Measurements from ENCODE around the gene MYBPC1.

MYBPC1 gene

GRCh38 chr12:101609198-101609597 lies 14.4 kb downstream of the MYBPC1 start:
- WGBS, 2 donors (ENCODE audit: extremely low coverage in 2 of 2, insufficient read length in 2 of 2, insufficient replicate concordance in 1 of 2) = no CpG with 5 or more reads among the region's 4 CpGs
- H3K27ac ChIP-seq (replicated peaks; ENCODE audit: low read length) = no peak overlapping the region
- no peak overlapping the region for H3K4me2 ChIP-seq (ENCODE audit: insufficient read depth, low read length, poor library complexity, severe bottlenecking)
- no peak overlapping the region for H3K18ac ChIP-seq (ENCODE audit: low read length)
- H2AK5ac ChIP-seq (ENCODE audit: low read depth, low read length) = no peak overlapping the region
- no peaks in the 10 kb centered on the region for H3K27me3 ChIP-seq (ENCODE audit: control insufficient read depth in 3 of 3, insufficient read depth in 3 of 3, low read depth in 1 of 3, low read length in 3 of 3)
- H3K9me3 ChIP-seq (replicated peaks in 1 of 2; ENCODE audit: control insufficient read depth in 2 of 2, insufficient read depth in 1 of 2, low read depth in 1 of 2, low read length in 2 of 2) = no peaks in the 10 kb centered on the region
- no peak overlapping the region for H2BK120ac ChIP-seq (ENCODE audit: low read depth, low read length)
- no peak overlapping the region for H3K4me3 ChIP-seq (ENCODE audit: low read length in 2 of 2)
- no peak overlapping the region for H4K91ac ChIP-seq (ENCODE audit: low read depth, low read length, poor library complexity)
- H3K4ac ChIP-seq (ENCODE audit: low read length) = no peak overlapping the region
- no peak overlapping the region for H3K14ac ChIP-seq (ENCODE audit: low read length)
- no peak overlapping the region for H2AFZ ChIP-seq (ENCODE audit: low read length)
- H2BK12ac ChIP-seq (ENCODE audit: low read length) = no peak overlapping the region
- H2BK5ac ChIP-seq (ENCODE audit: low read length) = no peak overlapping the region
- H3K4me1 ChIP-seq (ENCODE audit: control insufficient read depth in 2 of 2, insufficient read depth in 1 of 2, low read depth in 1 of 2, low read length in 2 of 2) = no peaks in the 10 kb centered on the region
- H3K36me3 ChIP-seq (replicated peaks in 1 of 2; ENCODE audit: control insufficient read depth in 2 of 2, insufficient read depth in 2 of 2, low read length in 2 of 2) = no peaks in the 10 kb centered on the region
- H4K8ac ChIP-seq (ENCODE audit: low read depth, low read length) = no peak overlapping the region
- no peak overlapping the region for H2BK15ac ChIP-seq (ENCODE audit: low read length)
- no peak overlapping the region for H3K23ac ChIP-seq (ENCODE audit: low read depth, low read length, poor library complexity)
- no peaks in the 10 kb centered on the region for H3K79me1 ChIP-seq (ENCODE audit: low read depth, low read length)
- DNase-seq (ENCODE audit: low spot score) = no peak
- H3K9ac ChIP-seq (ENCODE audit: low read depth, low read length, poor library complexity) = no peak overlapping the region

- H2AFZ ChIP-seq (ENCODE audit: low read length) = no peak overlapping the region
- H4K8ac ChIP-seq (ENCODE audit: low read depth, low read length) = no peak overlapping the region
- no peak overlapping the region for H2AK5ac ChIP-seq (ENCODE audit: low read depth, low read length)
- no peak overlapping the region for H3K4me2 ChIP-seq (ENCODE audit: insufficient read depth, low read length, poor library complexity, severe bottlenecking)
- H3K27ac ChIP-seq (replicated peaks; ENCODE audit: low read length) = no peak overlapping the region
- no peak overlapping the region for H2BK12ac ChIP-seq (ENCODE audit: low read length)
- no peaks in the 10 kb centered on the region for H3K4me1 ChIP-seq (ENCODE audit: control insufficient read depth in 2 of 2, insufficient read depth in 1 of 2, low read depth in 1 of 2, low read length in 2 of 2)
- H2BK5ac ChIP-seq (ENCODE audit: low read length) = no peak overlapping the region
- no peak overlapping the region for H2BK120ac ChIP-seq (ENCODE audit: low read depth, low read length)
- no peak overlapping the region for H3K23ac ChIP-seq (ENCODE audit: low read depth, low read length, poor library complexity)
- no peak overlapping the region for H3K4me3 ChIP-seq (ENCODE audit: low read length in 2 of 2)
- no peak overlapping the region for H3K4ac ChIP-seq (ENCODE audit: low read length)
- no peak for DNase-seq (ENCODE audit: low spot score)
- WGBS, 2 donors (ENCODE audit: extremely low coverage in 2 of 2, insufficient read length in 2 of 2, insufficient replicate concordance in 1 of 2) = no CpG with 5 or more reads among the region's 7 CpGs
- no peak overlapping the region for H3K14ac ChIP-seq (ENCODE audit: low read length)
- no peak overlapping the region for H3K9ac ChIP-seq (ENCODE audit: low read depth, low read length, poor library complexity)
- H2BK15ac ChIP-seq (ENCODE audit: low read length) = no peak overlapping the region
- no peaks in the 10 kb centered on the region for H3K9me3 ChIP-seq (replicated peaks in 1 of 2; ENCODE audit: control insufficient read depth in 2 of 2, insufficient read depth in 1 of 2, low read depth in 1 of 2, low read length in 2 of 2)
- H3K18ac ChIP-seq (ENCODE audit: low read length) = no peak overlapping the region
- H3K79me1 ChIP-seq (ENCODE audit: low read depth, low read length) = no peaks in the 10 kb centered on the region
- no peak overlapping the region for H4K91ac ChIP-seq (ENCODE audit: low read depth, low read length, poor library complexity)
- no peaks in the 10 kb centered on the region for H3K36me3 ChIP-seq (replicated peaks in 1 of 2; ENCODE audit: control insufficient read depth in 2 of 2, insufficient read depth in 2 of 2, low read length in 2 of 2)
- H3K27me3 ChIP-seq (ENCODE audit: control insufficient read depth in 3 of 3, insufficient read depth in 3 of 3, low read depth in 1 of 3, low read length in 3 of 3) = no peaks in the 10 kb centered on the region
Observed at GRCh38 chr12:101612160-101612916, 17.6 kb downstream of the MYBPC1 start.

- Histone ChIP-seq H3K14ac (ENCODE audit: low read length) (no peak overlapping the region), H3K4me2 (ENCODE audit: insufficient read depth, low read length, poor library complexity, severe bottlenecking) (no peak overlapping the region), H3K4ac (ENCODE audit: low read length) (no peak overlapping the region), H4K8ac (ENCODE audit: low read depth, low read length) (no peak overlapping the region), H2BK5ac (ENCODE audit: low read length) (no peak overlapping the region), H3K23ac (ENCODE audit: low read depth, low read length, poor library complexity) (no peak overlapping the region), H3K9ac (ENCODE audit: low read depth, low read length, poor library complexity) (no peak overlapping the region), H4K91ac (ENCODE audit: low read depth, low read length, poor library complexity) (no peak overlapping the region), H2AFZ (ENCODE audit: low read length) (no peak overlapping the region), H3K27ac (replicated peaks; ENCODE audit: low read length) (no peak overlapping the region), H2BK15ac (ENCODE audit: low read length) (no peak overlapping the region), H2AK5ac (ENCODE audit: low read depth, low read length) (no peak overlapping the region), H3K4me3 (ENCODE audit: low read length in 2 of 2) (no peak overlapping the region), H3K9me3 (replicated peaks in 1 of 2; ENCODE audit: control insufficient read depth in 2 of 2, insufficient read depth in 1 of 2, low read depth in 1 of 2, low read length in 2 of 2) (no peaks in the 10 kb centered on the region), H2BK120ac (ENCODE audit: low read depth, low read length) (no peak overlapping the region), H2BK12ac (ENCODE audit: low read length) (no peak overlapping the region), H3K18ac (ENCODE audit: low read length) (no peak overlapping the region), H3K27me3 (ENCODE audit: control insufficient read depth in 3 of 3, insufficient read depth in 3 of 3, low read depth in 1 of 3, low read length in 3 of 3) (no peaks in the 10 kb centered on the region), H3K36me3 (replicated peaks in 1 of 2; ENCODE audit: control insufficient read depth in 2 of 2, insufficient read depth in 2 of 2, low read length in 2 of 2) (no peaks in the 10 kb centered on the region), H3K4me1 (ENCODE audit: control insufficient read depth in 2 of 2, insufficient read depth in 1 of 2, low read depth in 1 of 2, low read length in 2 of 2) (no peaks in the 10 kb centered on the region), H3K79me1 (ENCODE audit: low read depth, low read length) (no peaks in the 10 kb centered on the region)
- DNase-seq (ENCODE audit: low spot score) = no peak
- WGBS, 2 donors (ENCODE audit: extremely low coverage in 2 of 2, insufficient read length in 2 of 2, insufficient replicate concordance in 1 of 2) = no CpG with 5 or more reads among the region's 4 CpGs
Observed at GRCh38 chr12:101616027-101616494, 21.3 kb downstream of the MYBPC1 start.

GRCh38 chr12:101619026-101619786 lies 24.4 kb downstream of the MYBPC1 start:
- Histone ChIP-seq H3K18ac (ENCODE audit: low read length) (no peak overlapping the region), H3K9me3 (replicated peaks in 1 of 2; ENCODE audit: control insufficient read depth in 2 of 2, insufficient read depth in 1 of 2, low read depth in 1 of 2, low read length in 2 of 2) (no peaks in the 10 kb centered on the region), H3K27me3 (ENCODE audit: control insufficient read depth in 3 of 3, insufficient read depth in 3 of 3, low read depth in 1 of 3, low read length in 3 of 3) (no peaks in the 10 kb centered on the region), H3K4ac (ENCODE audit: low read length) (no peak overlapping the region), H2AK5ac (ENCODE audit: low read depth, low read length) (no peak overlapping the region), H4K91ac (ENCODE audit: low read depth, low read length, poor library complexity) (no peak overlapping the region), H2BK5ac (ENCODE audit: low read length) (no peak overlapping the region), H3K36me3 (replicated peaks in 1 of 2; ENCODE audit: control insufficient read depth in 2 of 2, insufficient read depth in 2 of 2, low read length in 2 of 2) (no peaks in the 10 kb centered on the region), H3K14ac (ENCODE audit: low read length) (no peak overlapping the region), H3K4me2 (ENCODE audit: insufficient read depth, low read length, poor library complexity, severe bottlenecking) (no peak overlapping the region), H3K27ac (replicated peaks; ENCODE audit: low read length) (no peak overlapping the region), H2BK120ac (ENCODE audit: low read depth, low read length) (no peak overlapping the region), H3K9ac (ENCODE audit: low read depth, low read length, poor library complexity) (no peak overlapping the region), H4K8ac (ENCODE audit: low read depth, low read length) (no peak overlapping the region), H3K4me1 (ENCODE audit: control insufficient read depth in 2 of 2, insufficient read depth in 1 of 2, low read depth in 1 of 2, low read length in 2 of 2) (no peaks in the 10 kb centered on the region), H2AFZ (ENCODE audit: low read length) (no peak overlapping the region), H3K79me1 (ENCODE audit: low read depth, low read length) (no peaks in the 10 kb centered on the region), H3K4me3 (ENCODE audit: low read length in 2 of 2) (no peak overlapping the region), H2BK15ac (ENCODE audit: low read length) (no peak overlapping the region), H2BK12ac (ENCODE audit: low read length) (no peak overlapping the region), H3K23ac (ENCODE audit: low read depth, low read length, poor library complexity) (no peak overlapping the region)
- no peak for DNase-seq (ENCODE audit: low spot score)
- WGBS, 2 donors (ENCODE audit: extremely low coverage in 2 of 2, insufficient read length in 2 of 2, insufficient replicate concordance in 1 of 2) = no CpG with 5 or more reads among the region's 2 CpGs

Data from neuronal stem cell (in vitro differentiated cells).